ENCODE measurements around the gene ACSL1.
"Not testable (repeated sequence)": the region's sequence is repeated elsewhere in the genome, so short reads cannot be mapped to it uniquely, and the experiment has no call there.

Gene ACSL1

GRCh38 chr4:184825896-184826690 lies at the start of gene ACSL1:
TSS of gene ACSL1 (minus strand) at chr4:184825968. CDS start at chr4:184803514, 22,454 bp downstream.
- peak; percentile 76 for DNase-seq

GRCh38 chr4:184873054-184873453 lies 47.3 kb upstream of the ACSL1 start:
- no peak for DNase-seq

- no peak for DNase-seq
Measured at GRCh38 chr4:184870718-184871117, 45.0 kb upstream of the ACSL1 start.

GRCh38 chr4:184868623-184869022 lies 42.9 kb upstream of the ACSL1 start:
- no peak for DNase-seq

GRCh38 chr4:184863916-184864315 lies 38.1 kb upstream of the ACSL1 start:
- DNase-seq = no peak

GRCh38 chr4:184861047-184861446 lies 35.3 kb upstream of the ACSL1 start:
- DNase-seq = no peak

- DNase-seq = no peak
Measured at GRCh38 chr4:184860018-184860779, 34.4 kb upstream of the ACSL1 start.

GRCh38 chr4:184857441-184858121 lies 31.8 kb upstream of the ACSL1 start:
- DNase-seq = no peak

- no peak for DNase-seq
Measured at GRCh38 chr4:184856277-184856609, 30.5 kb upstream of the ACSL1 start.

- no peak for DNase-seq
Measured at GRCh38 chr4:184854673-184855072, 28.9 kb upstream of the ACSL1 start.

GRCh38 chr4:184853436-184853835 lies 27.7 kb upstream of the ACSL1 start:
- DNase-seq = no peak

- no peak for DNase-seq
Measured at GRCh38 chr4:184851886-184852285, 26.1 kb upstream of the ACSL1 start.

- no peak for DNase-seq
Measured at GRCh38 chr4:184851200-184851541, 25.4 kb upstream of the ACSL1 start.

- DNase-seq = no peak
Measured at GRCh38 chr4:184850431-184851199, 24.8 kb upstream of the ACSL1 start.

- DNase-seq = no peak
Measured at GRCh38 chr4:184850018-184850417, 24.2 kb upstream of the ACSL1 start.

GRCh38 chr4:184849185-184849584 lies 23.4 kb upstream of the ACSL1 start:
- no peak for DNase-seq

- no peak for DNase-seq
Measured at GRCh38 chr4:184848510-184848909, 22.7 kb upstream of the ACSL1 start.

- DNase-seq = no peak
Measured at GRCh38 chr4:184846531-184846930, 20.8 kb upstream of the ACSL1 start.

GRCh38 chr4:184845367-184846021 lies 19.7 kb upstream of the ACSL1 start:
- DNase-seq = no peak

- no peak for DNase-seq
Measured at GRCh38 chr4:184844742-184845141, 19.0 kb upstream of the ACSL1 start.

GRCh38 chr4:184843984-184844554 lies 18.3 kb upstream of the ACSL1 start:
- DNase-seq = no peak

- not testable (repeated sequence) for DNase-seq
Measured at GRCh38 chr4:184839075-184839399, 13.3 kb upstream of the ACSL1 start.

Data from NCI-H1092 treated with DMSO at 0.1 percent for 48 hours (cell line).